ENCODE data around the gene ASB18. TPM values are rescaled to one million over a fixed set of nuclear protein-coding genes. Genes with fewer than 3 reads are reported as not detected.

ASB18 gene
- total and polyA plus RNA-seq, 10 donors = not detected

DNA sequence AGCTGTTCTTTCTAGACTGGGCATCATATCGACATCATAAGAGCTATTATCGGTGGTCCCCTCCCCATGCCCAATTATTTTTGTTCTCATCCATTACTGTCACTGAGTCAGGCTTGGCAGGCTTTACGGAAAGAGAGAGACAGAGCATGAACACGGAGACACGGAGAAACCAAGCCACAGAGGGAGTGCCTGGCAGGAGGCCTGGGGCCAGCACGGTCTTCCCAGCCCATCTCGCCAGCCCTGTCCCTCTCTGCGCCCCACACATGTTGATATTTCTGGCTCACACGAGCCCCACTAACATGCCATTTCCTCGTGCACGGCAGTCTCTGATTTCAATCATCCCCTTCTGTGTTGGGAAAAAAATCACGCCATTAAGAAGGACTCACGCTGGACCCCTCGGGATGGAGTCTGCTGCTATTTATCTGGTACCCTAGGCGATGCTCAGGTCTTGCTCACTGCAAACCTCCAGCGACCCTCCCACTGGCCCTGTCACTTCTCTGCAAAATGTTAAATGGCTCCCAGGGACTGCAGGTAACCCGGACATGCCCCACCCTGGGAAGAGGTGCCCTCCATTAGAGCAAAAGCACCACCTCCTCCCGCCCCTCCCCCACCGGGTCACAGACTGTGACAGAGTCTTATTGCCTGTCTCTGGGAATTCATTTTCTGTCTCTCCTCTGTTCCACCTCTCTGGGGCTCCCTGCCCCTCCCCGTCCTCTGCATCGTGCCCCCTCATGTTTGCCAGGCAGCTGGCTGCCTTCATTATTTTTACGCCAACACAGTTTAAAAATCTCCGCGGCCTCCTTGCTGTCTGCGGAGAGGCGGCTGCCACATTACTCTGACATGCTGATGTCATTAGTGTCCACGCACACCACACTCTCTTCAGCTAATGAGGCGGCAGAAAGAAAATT lies 55.9 kb downstream of the ASB18 start:
- Histone ChIP-seq H3K27me3 (replicated peaks in 1 of 7) (peaks cover 0 to 56% (median 0%) of the 10 kb centered on the region in 7 donors), H3K36me3 (no peaks in the 10 kb centered on the region), H3K4me1 (no peaks in the 10 kb centered on the region), H3K4me3 (no peak overlapping the region), H3K9me3 (peaks cover 0 to 41% (median 18%) of the 10 kb centered on the region in 8 donors), H3K27ac (no peak overlapping the region)
- WGBS, 5 donors = 70 to 82% (median 77%) methylated on average over 28 of the region's 28 CpGs
- intact Hi-C loops (cut with DNase I; ENCODE audit: low total_unique reads) = no loop called here
- DNase-seq = no peak
- TF ChIP-seq POLR2A (IDR thresholded peaks at IDR 0.05) (no peak), POLR2AphosphoS5 (IDR thresholded peaks at IDR 0.05) (no peak)
- TF ChIP-seq, protein P1, sequence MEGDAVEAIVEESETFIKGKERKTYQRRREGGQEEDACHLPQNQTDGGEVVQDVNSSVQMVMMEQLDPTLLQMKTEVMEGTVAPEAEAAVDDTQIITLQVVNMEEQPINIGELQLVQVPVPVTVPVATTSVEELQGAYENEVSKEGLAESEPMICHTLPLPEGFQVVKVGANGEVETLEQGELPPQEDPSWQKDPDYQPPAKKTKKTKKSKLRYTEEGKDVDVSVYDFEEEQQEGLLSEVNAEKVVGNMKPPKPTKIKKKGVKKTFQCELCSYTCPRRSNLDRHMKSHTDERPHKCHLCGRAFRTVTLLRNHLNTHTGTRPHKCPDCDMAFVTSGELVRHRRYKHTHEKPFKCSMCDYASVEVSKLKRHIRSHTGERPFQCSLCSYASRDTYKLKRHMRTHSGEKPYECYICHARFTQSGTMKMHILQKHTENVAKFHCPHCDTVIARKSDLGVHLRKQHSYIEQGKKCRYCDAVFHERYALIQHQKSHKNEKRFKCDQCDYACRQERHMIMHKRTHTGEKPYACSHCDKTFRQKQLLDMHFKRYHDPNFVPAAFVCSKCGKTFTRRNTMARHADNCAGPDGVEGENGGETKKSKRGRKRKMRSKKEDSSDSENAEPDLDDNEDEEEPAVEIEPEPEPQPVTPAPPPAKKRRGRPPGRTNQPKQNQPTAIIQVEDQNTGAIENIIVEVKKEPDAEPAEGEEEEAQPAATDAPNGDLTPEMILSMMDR (IDR thresholded peaks at IDR 0.05 in 8 of 11, conservative IDR thresholded peaks at IDR 0.05 in 3 of 11) = no peak

DNA sequence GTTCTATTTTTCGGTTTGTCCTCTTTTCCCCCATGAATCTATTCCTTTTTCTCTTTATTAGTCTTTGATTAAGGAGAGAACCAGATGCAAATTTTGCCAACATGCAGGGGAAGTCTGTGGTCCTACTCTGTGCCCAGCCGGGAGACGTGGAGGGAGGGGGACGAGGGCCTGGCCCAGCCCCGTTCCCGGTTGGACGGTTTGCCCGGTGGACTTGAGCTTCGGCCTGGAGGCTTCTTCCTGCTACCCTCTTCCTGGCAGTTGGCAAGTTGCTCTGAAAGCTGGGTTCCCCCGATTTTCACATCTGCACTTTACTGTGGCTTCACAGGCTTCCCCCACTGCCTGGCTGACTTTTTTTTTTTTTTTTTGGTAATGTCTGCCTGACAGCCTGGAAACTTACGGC lies 56.7 kb downstream of the ASB18 start:
- no peak overlapping the region for H3K4me3 ChIP-seq
- 78 to 92% (median 85%) methylated on average over 11 of the region's 11 CpGs for WGBS, 5 donors
- no peak for DNase-seq
- no peaks in the 10 kb centered on the region for H3K36me3 ChIP-seq
- no peak overlapping the region for H3K27ac ChIP-seq
- intact Hi-C loops (cut with DNase I; ENCODE audit: low total_unique reads) = no loop called here
- peaks cover 0 to 53% (median 0%) of the 10 kb centered on the region in 7 donors for H3K27me3 ChIP-seq (replicated peaks in 1 of 7)
- H3K4me1 ChIP-seq = no peaks in the 10 kb centered on the region
- peaks cover 0 to 41% (median 18%) of the 10 kb centered on the region in 8 donors for H3K9me3 ChIP-seq
- TF ChIP-seq POLR2A (IDR thresholded peaks at IDR 0.05) (no peak), POLR2AphosphoS5 (IDR thresholded peaks at IDR 0.05) (no peak)
- TF ChIP-seq, protein P1 (IDR thresholded peaks at IDR 0.05 in 8 of 11, conservative IDR thresholded peaks at IDR 0.05 in 3 of 11) = no peak

DNA sequence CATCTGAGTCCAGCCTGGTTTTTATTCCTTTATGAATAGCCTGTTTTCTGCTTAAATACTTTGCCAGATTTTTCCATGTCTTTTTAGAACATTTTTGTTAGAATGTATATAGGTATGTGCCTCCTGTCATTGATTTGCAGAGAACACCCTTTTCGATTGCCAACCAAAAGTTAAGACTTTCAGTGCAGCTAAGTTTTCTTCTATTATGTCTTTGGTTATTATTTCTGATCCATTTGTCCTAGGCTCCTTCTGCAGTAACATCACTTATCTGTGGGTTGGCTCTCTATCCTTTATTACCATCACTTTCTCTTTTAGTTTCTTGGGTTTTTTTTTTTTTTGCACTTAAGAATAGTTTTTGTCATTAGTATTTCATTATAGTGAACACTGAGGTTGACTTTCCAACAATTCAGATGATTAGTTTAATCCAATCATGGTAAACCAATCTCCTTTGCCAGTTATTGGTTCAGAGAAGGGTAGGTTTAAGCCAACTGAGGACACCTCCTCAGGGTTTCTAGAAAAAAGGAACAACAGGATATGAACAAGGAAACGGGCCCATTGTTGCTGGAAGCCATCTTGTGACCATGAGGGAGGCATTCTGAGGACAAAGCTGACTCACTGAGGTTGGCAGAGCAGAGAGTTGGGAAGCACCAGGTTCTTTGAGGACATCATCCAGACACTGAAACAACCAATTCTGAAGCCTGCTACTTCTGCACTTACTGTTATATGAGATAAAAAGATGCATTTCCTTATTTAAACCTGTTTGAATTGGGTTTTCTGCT lies 58.1 kb downstream of the ASB18 start:
- Histone ChIP-seq H3K4me1 (no peaks in the 10 kb centered on the region), H3K36me3 (no peaks in the 10 kb centered on the region), H3K9me3 (peaks cover 0 to 41% (median 18%) of the 10 kb centered on the region in 8 donors), H3K4me3 (no peak overlapping the region), H3K27ac (no peak overlapping the region), H3K27me3 (replicated peaks in 1 of 7) (peaks cover 0 to 39% (median 0%) of the 10 kb centered on the region in 7 donors)
- no peak for DNase-seq
- TF ChIP-seq, protein P1 (IDR thresholded peaks at IDR 0.05 in 8 of 11, conservative IDR thresholded peaks at IDR 0.05 in 3 of 11) = no peak
- TF ChIP-seq POLR2AphosphoS5 (IDR thresholded peaks at IDR 0.05) = no peak
- no peak for TF ChIP-seq POLR2A (IDR thresholded peaks at IDR 0.05)
- WGBS, 5 donors = 64 to 76% (median 68%) methylated on average over 2 of the region's 2 CpGs
- intact Hi-C loops (cut with DNase I; ENCODE audit: low total_unique reads) = no loop called here

DNA sequence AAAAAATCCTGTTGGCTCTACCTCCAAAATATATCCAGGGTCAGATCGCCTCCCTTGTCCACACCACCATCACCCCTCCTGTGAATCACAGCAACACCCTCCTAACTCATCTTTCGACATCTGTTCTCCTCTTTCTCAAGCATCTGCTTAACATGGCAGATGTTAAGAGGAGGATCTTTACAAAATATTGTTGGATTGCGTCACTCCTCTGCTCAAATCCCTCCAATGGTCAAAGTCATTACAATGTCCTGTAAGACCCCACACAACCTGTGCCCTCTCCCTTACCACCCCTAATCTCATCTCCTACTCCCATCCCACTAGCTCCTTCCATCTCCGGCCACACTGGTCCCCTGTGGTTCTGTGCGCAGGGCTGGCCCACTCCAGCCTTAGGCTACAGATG lies 59.3 kb downstream of the ASB18 start:
- H3K36me3 ChIP-seq = no peaks in the 10 kb centered on the region
- peaks cover 0 to 41% (median 18%) of the 10 kb centered on the region in 8 donors for H3K9me3 ChIP-seq
- no peak overlapping the region for H3K27ac ChIP-seq
- peaks cover 0 to 28% (median 0%) of the 10 kb centered on the region in 7 donors for H3K27me3 ChIP-seq (replicated peaks in 1 of 7)
- DNase-seq = no peak
- no peaks in the 10 kb centered on the region for H3K4me1 ChIP-seq
- intact Hi-C loops (cut with DNase I; ENCODE audit: low total_unique reads) = no loop called here
- TF ChIP-seq POLR2AphosphoS5 (IDR thresholded peaks at IDR 0.05) (no peak), POLR2A (IDR thresholded peaks at IDR 0.05) (no peak)
- TF ChIP-seq, protein P1 (IDR thresholded peaks at IDR 0.05 in 8 of 11, conservative IDR thresholded peaks at IDR 0.05 in 3 of 11) = no peak
- no peak overlapping the region for H3K4me3 ChIP-seq
- 76 to 96% (median 93%) methylated on average over 5 of the region's 5 CpGs for WGBS, 5 donors
